Gastroesophageal sphincter (tissue), 3 donors: ENCODE measurements around the gene UPP2.

Experiments
- EP300 ChIP-seq: sonication (generic); formaldehyde crosslinking; IDR thresholded peaks from one replicate; pipeline ENCODE4 v1.6.1; 2017; ENCODE audit warnings: antibody characterized with exemption, mild to moderate bottlenecking
- POLR2A ChIP-seq, 2 donors: fragments of 450-650 bp; IDR thresholded peaks; one replicate each; pipeline ENCODE4 v1.6.1; 2017; ENCODE audit warnings: antibody characterized with exemption in 2 of 2, mild to moderate bottlenecking in 2 of 2, moderate library complexity in 1 of 2
- POLR2AphosphoS5 ChIP-seq: sonication (generic); formaldehyde crosslinking; IDR thresholded peaks from one replicate; pipeline ENCODE4 v1.6.1; 2017; ENCODE audit warnings: antibody characterized with exemption
- TF ChIP-seq, protein P1 (sequence below), 4 experiments: fragments of 200-600 bp in 2 of 4; fragments of 450-650 bp in 2 of 4; sonication (generic) in 1 of 4; IDR thresholded peaks; one replicate each; pipeline ENCODE4 v1.5.1; 2017 to 2019; ENCODE audit warnings: antibody characterized with exemption in 4 of 4, mild to moderate bottlenecking in 2 of 4, moderate library complexity in 2 of 4

DNA sequence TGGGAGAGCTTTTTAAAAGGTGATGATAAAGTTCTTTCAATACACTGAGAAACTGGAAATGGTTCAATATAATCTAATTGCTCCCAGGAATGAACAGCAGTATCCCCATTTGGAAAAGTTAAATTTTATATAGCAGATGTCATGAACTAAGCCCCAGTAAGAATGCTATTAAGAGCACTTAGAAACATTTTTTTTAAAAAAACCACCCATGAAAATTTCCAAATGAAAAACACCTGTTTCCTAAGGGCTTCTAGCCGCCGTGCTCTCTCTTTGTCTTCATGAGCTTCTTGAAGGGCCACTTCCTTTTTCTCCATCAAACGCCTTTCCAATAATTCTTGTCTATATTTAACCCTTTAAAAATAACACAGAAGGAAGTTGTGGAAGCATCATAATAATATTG, 77.0 kb downstream of the UPP2 start:
- TF ChIP-seq, protein P1, sequence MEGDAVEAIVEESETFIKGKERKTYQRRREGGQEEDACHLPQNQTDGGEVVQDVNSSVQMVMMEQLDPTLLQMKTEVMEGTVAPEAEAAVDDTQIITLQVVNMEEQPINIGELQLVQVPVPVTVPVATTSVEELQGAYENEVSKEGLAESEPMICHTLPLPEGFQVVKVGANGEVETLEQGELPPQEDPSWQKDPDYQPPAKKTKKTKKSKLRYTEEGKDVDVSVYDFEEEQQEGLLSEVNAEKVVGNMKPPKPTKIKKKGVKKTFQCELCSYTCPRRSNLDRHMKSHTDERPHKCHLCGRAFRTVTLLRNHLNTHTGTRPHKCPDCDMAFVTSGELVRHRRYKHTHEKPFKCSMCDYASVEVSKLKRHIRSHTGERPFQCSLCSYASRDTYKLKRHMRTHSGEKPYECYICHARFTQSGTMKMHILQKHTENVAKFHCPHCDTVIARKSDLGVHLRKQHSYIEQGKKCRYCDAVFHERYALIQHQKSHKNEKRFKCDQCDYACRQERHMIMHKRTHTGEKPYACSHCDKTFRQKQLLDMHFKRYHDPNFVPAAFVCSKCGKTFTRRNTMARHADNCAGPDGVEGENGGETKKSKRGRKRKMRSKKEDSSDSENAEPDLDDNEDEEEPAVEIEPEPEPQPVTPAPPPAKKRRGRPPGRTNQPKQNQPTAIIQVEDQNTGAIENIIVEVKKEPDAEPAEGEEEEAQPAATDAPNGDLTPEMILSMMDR (IDR thresholded peaks at IDR 0.05): no peak
- TF ChIP-seq POLR2A (IDR thresholded peaks at IDR 0.05): no peak
- TF ChIP-seq POLR2AphosphoS5: no peak
- no peak for TF ChIP-seq EP300
